ENCODE results near the gene SLC35B1.
A peak's percentile ranks its signal among the peaks of the same experiment; 100 is the strongest.
"Not testable (repeated sequence)": the region's sequence is repeated elsewhere in the genome, so short reads cannot be mapped to it uniquely, and the experiment has no call there.

The SLC35B1 gene

DNA sequence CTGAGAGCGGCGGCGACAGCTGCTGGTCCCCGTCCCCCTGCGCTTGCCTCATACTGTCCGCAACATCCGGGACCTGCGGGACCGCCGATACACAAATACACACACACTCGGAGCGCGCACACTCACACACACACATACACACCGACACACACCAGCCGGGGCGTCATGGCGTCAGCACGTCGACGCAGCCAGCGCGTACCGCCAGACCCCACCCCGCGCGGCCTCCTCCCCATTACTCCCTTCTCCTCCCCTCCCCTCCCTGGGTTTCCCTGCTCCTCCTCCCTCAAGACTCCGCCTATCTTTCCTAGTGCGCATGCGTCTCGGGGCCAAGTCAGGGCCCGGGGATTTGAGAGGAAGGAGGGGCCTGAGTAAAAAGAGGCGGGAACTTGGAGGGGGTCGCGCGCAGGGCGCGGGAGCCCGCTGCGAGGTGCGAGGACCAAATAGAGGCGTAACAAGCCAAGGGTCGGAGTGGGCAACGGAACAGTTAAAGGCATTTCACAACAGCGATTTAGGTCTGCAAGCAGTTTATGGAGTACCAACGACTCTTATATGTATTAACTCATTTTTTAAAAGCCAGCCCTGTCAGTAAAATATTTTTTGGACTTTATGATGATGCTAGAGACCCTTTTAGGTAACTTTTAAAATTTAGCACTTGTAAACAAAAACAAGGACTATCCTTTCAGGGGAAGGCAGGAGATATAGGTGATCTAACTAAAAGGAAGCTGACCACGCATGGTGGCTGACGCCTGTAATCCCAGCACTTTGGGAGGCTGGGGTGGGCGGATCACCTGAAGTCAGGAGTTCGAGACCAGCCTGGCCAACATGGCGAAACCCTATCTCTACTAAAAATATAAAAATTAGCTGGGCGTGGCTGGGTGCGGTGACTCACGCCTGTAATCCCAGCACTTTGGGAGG, 29.6 kb downstream of the SLC35B1 start, which contains the start of gene SPOP:
Gene SPOP (minus strand): TSS at position 165 of the 915 bp plus-strand sequence. CDS start 55,287 bp downstream, outside the sequence.
- Histone ChIP-seq H3K36me3 (peaks cover 13 to 26% (median 19%) of the 10 kb centered on the region in 11 experiments; a peak in 19 of 22 replicates), H3K4me3 (peak within 1 kb of the TSS; percentile 54 to 79 (median 67)), H3K4me1 (peaks cover 48 to 66% (median 58%) of the 10 kb centered on the region in 10 experiments), H3K4me2 (peak within 1 kb of the TSS; percentile 91 to 100 (median 98)), H3K27me3 (no peaks in the 10 kb centered on the region), H4K20me1 (peaks cover 12 to 41% (median 31%) of the 10 kb centered on the region in 11 experiments), H3K9me3 (replicated peaks in 1 of 11) (peaks cover 0 to 4% (median 0%) of the 10 kb centered on the region in 11 experiments; a peak in 1 of 22 replicates), H3K27ac (peak within 1 kb of the TSS; percentile 79 to 94 (median 91)), H3K9ac (peak within 1 kb of the TSS; percentile 81 to 92 (median 86))
- TF ChIP-seq Cebpa-rat (IDR thresholded peaks at IDR 0.05), result peak in 4 of 11 experiments; percentile 36 to 70 (median 64); a peak in 5 of 22 replicates

DNA sequence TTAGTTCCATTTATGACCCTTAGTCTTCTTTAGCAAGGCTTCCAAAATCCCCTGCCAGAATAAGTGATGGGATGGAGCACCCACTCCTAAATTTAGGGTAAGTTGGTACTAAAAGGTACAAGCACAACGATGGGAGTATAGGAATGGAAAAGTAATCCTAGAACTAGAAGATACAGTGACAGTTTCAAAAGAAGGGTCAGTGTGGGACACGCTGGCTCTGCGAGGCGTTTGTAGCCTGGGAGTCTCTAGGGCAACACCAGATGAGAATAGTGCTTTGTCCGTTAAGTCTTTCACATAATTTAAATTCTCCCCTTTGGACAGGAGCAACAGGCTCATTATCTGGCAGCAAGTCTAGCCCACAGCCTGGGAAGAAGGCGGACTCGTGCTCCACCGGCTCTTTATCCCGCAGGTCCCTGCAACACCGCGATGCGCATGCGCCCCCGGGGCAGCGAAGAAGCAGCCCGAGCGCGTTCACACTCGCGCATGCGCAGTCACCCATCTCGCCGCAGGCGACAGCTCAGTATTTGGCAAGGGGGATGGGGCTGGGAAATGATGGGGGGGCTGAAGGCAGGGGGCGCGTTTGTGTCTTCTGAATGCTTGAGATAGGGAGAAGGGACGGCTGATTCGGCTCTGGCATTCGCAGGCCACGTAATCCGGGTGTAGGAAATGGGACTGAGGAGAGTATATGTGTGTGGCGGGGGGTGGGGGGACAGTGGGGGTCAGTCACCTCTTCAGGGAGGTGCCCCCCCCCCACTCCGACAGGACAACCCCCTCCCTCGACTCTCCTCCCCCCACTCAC, 30.4 kb downstream of the SLC35B1 start:
- Histone ChIP-seq H3K27me3 (no peaks in the 10 kb centered on the region), H3K4me1 (peaks cover 48 to 64% (median 58%) of the 10 kb centered on the region in 10 experiments), H3K36me3 (peaks cover 14 to 34% (median 24%) of the 10 kb centered on the region in 11 experiments; a peak in 19 of 22 replicates), H3K4me2 (peak overlapping the region; percentile 91 to 100 (median 98)), H3K9ac (peak overlapping the region; percentile 81 to 92 (median 86)), H3K27ac (peak overlapping the region; percentile 79 to 94 (median 91)), H4K20me1 (peaks cover 12 to 48% (median 37%) of the 10 kb centered on the region in 11 experiments), H3K4me3 (peak overlapping the region; percentile 54 to 79 (median 67)), H3K9me3 (replicated peaks in 1 of 11) (peaks cover 0 to 4% (median 0%) of the 10 kb centered on the region in 11 experiments; a peak in 1 of 22 replicates)
- TF ChIP-seq Cebpa-rat (IDR thresholded peaks at IDR 0.05), result no peak

DNA sequence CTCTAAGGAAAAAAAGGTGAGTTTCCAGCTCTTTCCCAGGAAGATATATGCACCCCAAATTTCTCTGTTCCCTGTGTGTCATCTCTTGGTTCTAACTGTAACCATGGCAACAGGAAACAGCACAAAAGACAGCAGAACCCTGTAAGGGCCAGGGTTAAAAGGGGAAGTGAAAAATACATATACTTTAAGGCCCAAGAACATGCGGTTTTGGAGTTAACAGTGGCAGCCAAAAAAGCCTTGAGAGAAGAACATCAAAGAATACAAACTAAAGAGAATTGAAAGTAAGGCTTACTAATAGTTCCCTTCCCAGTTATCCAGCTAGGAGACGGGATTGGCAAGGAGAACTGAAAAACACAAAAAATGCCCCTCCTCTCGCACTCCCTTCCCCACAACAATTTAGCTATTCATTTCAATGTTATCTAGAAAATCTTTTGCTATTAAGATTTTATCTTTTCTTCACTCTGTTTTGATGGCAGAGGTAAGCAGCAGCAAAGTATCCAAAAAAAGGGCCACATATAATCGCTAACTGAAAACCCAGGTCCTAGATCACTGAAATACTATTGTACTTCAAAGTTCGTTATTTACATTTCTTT, 31.4 kb downstream of the SLC35B1 start:
- H3K4me1 ChIP-seq, result peaks cover 38 to 55% (median 48%) of the 10 kb centered on the region in 10 experiments
- peaks cover 17 to 44% (median 26%) of the 10 kb centered on the region in 11 experiments; a peak in 19 of 22 replicates for H3K36me3 ChIP-seq
- peak overlapping the region; percentile 81 to 92 (median 86); a peak in 21 of 22 replicates for H3K9ac ChIP-seq
- no peak for TF ChIP-seq Cebpa-rat (IDR thresholded peaks at IDR 0.05)
- H3K9me3 ChIP-seq (replicated peaks in 1 of 11), result peaks cover 0 to 4% (median 0%) of the 10 kb centered on the region in 11 experiments; a peak in 1 of 22 replicates
- no peaks in the 10 kb centered on the region for H3K27me3 ChIP-seq
- peak overlapping the region; percentile 54 to 79 (median 67) for H3K4me3 ChIP-seq
- H4K20me1 ChIP-seq, result peaks cover 16 to 58% (median 45%) of the 10 kb centered on the region in 11 experiments
- H3K4me2 ChIP-seq, result peak overlapping the region; percentile 91 to 100 (median 98)
- H3K27ac ChIP-seq, result peak overlapping the region; percentile 79 to 94 (median 91); a peak in 21 of 22 replicates

DNA sequence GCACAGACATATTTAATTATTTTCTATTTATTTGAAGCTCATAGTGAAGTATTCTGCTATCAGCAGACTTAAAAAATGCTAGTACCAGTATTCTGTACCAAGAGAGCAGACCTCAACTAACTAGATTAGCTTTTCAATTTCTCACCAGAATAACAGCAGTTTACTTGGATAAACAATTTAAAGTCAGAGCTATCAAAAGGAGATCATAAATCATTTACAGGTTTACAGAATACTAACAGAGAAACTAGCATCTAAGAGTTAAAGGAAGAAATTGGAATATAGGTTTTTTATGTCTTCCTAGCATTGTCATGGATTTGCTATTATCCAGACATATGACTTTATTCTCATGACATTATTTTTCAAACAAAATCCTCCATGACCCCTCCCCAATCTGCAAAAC, 33.3 kb downstream of the SLC35B1 start:
- Histone ChIP-seq H3K27ac (no peak overlapping the region; a peak in 1 of 22 replicates), H3K27me3 (no peaks in the 10 kb centered on the region), H3K4me1 (peaks cover 21 to 36% (median 33%) of the 10 kb centered on the region in 10 experiments), H3K36me3 (peaks cover 19 to 46% (median 31%) of the 10 kb centered on the region in 11 experiments; a peak in 19 of 22 replicates), H3K9me3 (replicated peaks in 1 of 11) (peaks cover 0 to 4% (median 0%) of the 10 kb centered on the region in 11 experiments; a peak in 1 of 22 replicates), H4K20me1 (peaks cover 25 to 77% (median 62%) of the 10 kb centered on the region in 11 experiments), H3K9ac (no peak overlapping the region), H3K4me2 (peak overlapping the region in 6 of 11 experiments; percentile 3 to 98 (median 96); a peak in 6 of 22 replicates), H3K4me3 (no peak overlapping the region)
- no peak for TF ChIP-seq Cebpa-rat (IDR thresholded peaks at IDR 0.05)

DNA sequence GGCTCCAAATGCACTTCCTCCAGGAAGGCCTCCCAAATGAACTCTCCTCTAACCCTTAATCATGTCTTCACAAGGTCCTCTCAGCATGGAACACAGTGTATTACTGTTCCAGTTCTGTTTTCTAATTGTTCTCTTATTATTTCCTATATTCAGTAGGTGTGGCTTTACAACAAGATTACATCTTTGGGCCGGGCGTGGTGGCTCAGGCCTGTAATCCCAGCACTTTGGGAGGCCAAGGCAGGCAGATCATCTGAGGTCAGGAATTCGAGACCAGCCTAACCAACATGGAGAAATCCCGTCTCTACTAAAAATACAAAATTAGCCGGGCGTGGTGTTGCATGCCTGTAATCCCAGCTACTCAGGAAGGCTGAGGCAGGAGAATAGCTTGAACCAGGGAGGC, 34.1 kb downstream of the SLC35B1 start:
- Histone ChIP-seq H3K4me2 (peak overlapping the region in 1 of 11 experiments; percentile 22; a peak in 1 of 22 replicates), H4K20me1 (peaks cover 26 to 82% (median 62%) of the 10 kb centered on the region in 11 experiments), H3K4me1 (peaks cover 20 to 36% (median 30%) of the 10 kb centered on the region in 10 experiments), H3K36me3 (peaks cover 19 to 46% (median 31%) of the 10 kb centered on the region in 11 experiments; a peak in 19 of 22 replicates)
- H3K27ac ChIP-seq; H3K4me3 ChIP-seq; H3K9ac ChIP-seq; H3K9me3 ChIP-seq (replicated peaks in 1 of 11); H3K27me3 ChIP-seq: not testable (repeated sequence)

DNA sequence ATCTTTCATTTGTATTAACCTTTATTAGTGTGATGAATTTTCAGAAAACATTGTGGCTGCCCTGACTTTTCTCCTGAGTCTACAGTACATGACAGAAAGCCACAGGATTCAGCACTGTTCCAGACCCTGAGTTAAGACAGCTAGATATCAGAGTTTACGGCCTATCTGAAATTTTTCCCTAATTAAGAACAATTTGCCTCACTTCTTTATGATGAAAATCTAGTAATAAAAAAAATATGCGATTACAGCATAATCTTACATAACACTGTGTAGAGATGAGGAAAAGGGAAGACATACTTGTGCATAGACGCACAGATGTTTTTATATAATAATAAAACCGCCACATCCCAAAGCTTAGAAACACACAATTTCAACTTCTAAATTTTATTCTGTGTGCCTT, 37.1 kb downstream of the SLC35B1 start:
- Histone ChIP-seq H4K20me1 (peaks cover 24 to 96% (median 64%) of the 10 kb centered on the region in 11 experiments), H3K9me3 (replicated peaks in 1 of 11) (peaks cover 0 to 13% (median 6%) of the 10 kb centered on the region in 11 experiments; a peak in 10 of 22 replicates), H3K4me2 (no peak overlapping the region), H3K4me3 (no peak overlapping the region), H3K36me3 (peaks cover 25 to 67% (median 54%) of the 10 kb centered on the region in 11 experiments), H3K4me1 (peaks cover 4 to 23% (median 14%) of the 10 kb centered on the region in 10 experiments), H3K27me3 (no peaks in the 10 kb centered on the region), H3K9ac (no peak overlapping the region), H3K27ac (no peak overlapping the region)
- no peak for TF ChIP-seq Cebpa-rat (IDR thresholded peaks at IDR 0.05)

DNA sequence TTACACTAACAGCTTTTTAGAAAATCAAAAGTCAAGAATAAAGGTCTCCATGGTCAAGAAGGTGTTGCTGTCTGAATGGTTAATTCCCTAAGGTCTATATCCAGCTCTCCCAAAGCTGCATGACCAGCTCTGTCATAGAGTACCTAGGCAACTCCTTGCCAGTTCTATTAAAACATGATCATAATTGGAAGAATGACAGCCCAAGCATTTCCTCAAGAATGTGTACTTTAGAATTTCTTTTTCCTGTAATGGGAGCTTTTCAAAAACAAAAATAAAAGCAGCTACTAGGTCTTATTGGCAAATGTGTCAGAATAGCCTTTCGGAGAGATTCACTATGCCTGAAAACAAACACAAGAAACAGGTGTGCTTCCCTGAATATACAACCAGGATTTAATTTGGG, 37.8 kb downstream of the SLC35B1 start:
- no peak overlapping the region for H3K4me2 ChIP-seq
- no peak overlapping the region for H3K27ac ChIP-seq
- peaks cover 0 to 13% (median 6%) of the 10 kb centered on the region in 11 experiments; a peak in 10 of 22 replicates for H3K9me3 ChIP-seq (replicated peaks in 1 of 11)
- H3K9ac ChIP-seq, result no peak overlapping the region
- no peak for TF ChIP-seq Cebpa-rat (IDR thresholded peaks at IDR 0.05)
- peaks cover 17 to 95% (median 58%) of the 10 kb centered on the region in 11 experiments; a peak in 19 of 22 replicates for H4K20me1 ChIP-seq
- peaks cover 22 to 61% (median 49%) of the 10 kb centered on the region in 11 experiments for H3K36me3 ChIP-seq
- no peaks in the 10 kb centered on the region for H3K27me3 ChIP-seq
- no peak overlapping the region for H3K4me3 ChIP-seq
- peaks cover 0 to 21% (median 11%) of the 10 kb centered on the region in 10 experiments; a peak in 19 of 20 replicates for H3K4me1 ChIP-seq

DNA sequence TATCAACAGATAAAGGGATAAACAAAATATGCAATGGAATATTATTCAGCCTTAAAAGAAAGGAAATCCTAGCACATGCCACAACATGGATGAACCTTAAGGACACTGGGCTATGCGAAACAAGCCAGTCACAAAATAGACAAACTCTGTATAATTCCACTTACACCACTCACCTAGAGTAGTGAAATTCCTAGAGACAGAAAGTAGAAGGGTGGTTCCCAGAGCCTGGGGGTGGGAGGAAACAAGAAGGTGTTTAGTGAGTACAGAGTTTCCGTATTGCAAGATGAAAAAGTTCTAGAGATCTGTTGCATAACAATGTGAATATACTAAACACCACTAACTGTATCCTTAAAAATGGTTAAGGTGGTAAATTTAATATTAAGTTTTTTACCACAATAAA, 39.9 kb downstream of the SLC35B1 start:
- no peak for TF ChIP-seq Cebpa-rat (IDR thresholded peaks at IDR 0.05)
- Histone ChIP-seq H3K4me1 (peaks cover 9 to 22% (median 16%) of the 10 kb centered on the region in 10 experiments), H3K9ac (no peak overlapping the region), H3K27ac (no peak overlapping the region), H3K4me2 (no peak overlapping the region), H3K27me3 (no peaks in the 10 kb centered on the region), H4K20me1 (peaks cover 2 to 98% (median 54%) of the 10 kb centered on the region in 11 experiments; a peak in 18 of 22 replicates), H3K4me3 (no peak overlapping the region), H3K36me3 (peaks cover 6 to 50% (median 39%) of the 10 kb centered on the region in 11 experiments), H3K9me3 (replicated peaks in 1 of 11) (peaks cover 0 to 13% (median 6%) of the 10 kb centered on the region in 11 experiments; a peak in 10 of 22 replicates)

All from BLaER1 treated with 17β-estradiol and CSF1 and Interleukin-3, amounts not matched to agents 10 nM and 100 nM (cell line).